Effector memory CD4-positive, alpha-beta T cell (primary cell): ENCODE data around the gene ABHD12.

ENCODE experiments used
- DNase-seq, 3 donors: peaks; one replicate each; pipeline ENCODE4 v3.0.0-alpha.2; 2020
- H3K27ac ChIP-seq: 2 replicates; pipeline ENCODE4 v1.7.0; 2013; ENCODE audit warnings: mild to moderate bottlenecking, low read length, moderate library complexity; ENCODE audit not compliant: insufficient read depth, poor library complexity, severe bottlenecking
- H3K27me3 ChIP-seq: replicated peaks from 2 replicates; pipeline ENCODE4 v1.7.0; 2013; ENCODE audit warnings: mild to moderate bottlenecking, low read length; ENCODE audit not compliant: insufficient read depth, control insufficient read depth, poor library complexity, severe bottlenecking
- H3K36me3 ChIP-seq: 2 replicates; pipeline ENCODE4 v1.7.0; 2013; ENCODE audit warnings: mild to moderate bottlenecking, low read length, moderate library complexity; ENCODE audit not compliant: control insufficient read depth, insufficient read depth
- H3K4me1 ChIP-seq: 2 replicates; pipeline ENCODE4 v1.7.0; 2013; ENCODE audit warnings: low read length, mild to moderate bottlenecking; ENCODE audit not compliant: control insufficient read depth, insufficient read depth, poor library complexity, severe bottlenecking
- H3K4me3 ChIP-seq: 2 replicates; pipeline ENCODE4 v1.7.0; 2013; ENCODE audit warnings: low read length, low read depth, mild to moderate bottlenecking; ENCODE audit not compliant: insufficient read depth, poor library complexity, severe bottlenecking
- H3K9me3 ChIP-seq: 2 replicates; pipeline ENCODE4 v1.7.0; 2013; ENCODE audit warnings: mild to moderate bottlenecking, low read length, moderate library complexity; ENCODE audit not compliant: control insufficient read depth

The ABHD12 gene

GRCh38 chr20:25369971-25370370 is 20.7 kb downstream of the ABHD12 start:
- H3K4me3 ChIP-seq, result no peak overlapping the region
- no peaks in the 10 kb centered on the region for H3K4me1 ChIP-seq
- DNase-seq, result no peak
- H3K9me3 ChIP-seq, result no peaks in the 10 kb centered on the region
- no peaks in the 10 kb centered on the region for H3K27me3 ChIP-seq
- H3K27ac ChIP-seq, result no peak overlapping the region
- H3K36me3 ChIP-seq, result no peaks in the 10 kb centered on the region

- H3K27ac ChIP-seq, result no peak overlapping the region
- H3K4me3 ChIP-seq, result no peak overlapping the region
- no peaks in the 10 kb centered on the region for H3K27me3 ChIP-seq
- H3K36me3 ChIP-seq, result no peaks in the 10 kb centered on the region
- no peaks in the 10 kb centered on the region for H3K4me1 ChIP-seq
- no peaks in the 10 kb centered on the region for H3K9me3 ChIP-seq
- no peak for DNase-seq
Observed at GRCh38 chr20:25369529-25369928, 21.1 kb downstream of the ABHD12 start.

GRCh38 chr20:25368976-25369375 is 21.7 kb downstream of the ABHD12 start:
- Histone ChIP-seq H3K4me1 (no peaks in the 10 kb centered on the region), H3K36me3 (no peaks in the 10 kb centered on the region), H3K9me3 (no peaks in the 10 kb centered on the region), H3K27ac (no peak overlapping the region), H3K27me3 (no peaks in the 10 kb centered on the region), H3K4me3 (no peak overlapping the region)
- no peak for DNase-seq

GRCh38 chr20:25368526-25368925 is 22.1 kb downstream of the ABHD12 start:
- Histone ChIP-seq H3K27ac (no peak overlapping the region), H3K36me3 (no peaks in the 10 kb centered on the region), H3K4me1 (no peaks in the 10 kb centered on the region), H3K27me3 (no peaks in the 10 kb centered on the region), H3K4me3 (no peak overlapping the region), H3K9me3 (no peaks in the 10 kb centered on the region)
- DNase-seq, result no peak

GRCh38 chr20:25364879-25365699 is 25.5 kb downstream of the ABHD12 start:
- no peak overlapping the region for H3K4me3 ChIP-seq
- H3K9me3 ChIP-seq, result no peaks in the 10 kb centered on the region
- DNase-seq, result no peak
- no peak overlapping the region for H3K27ac ChIP-seq
- H3K36me3 ChIP-seq, result no peaks in the 10 kb centered on the region
- no peaks in the 10 kb centered on the region for H3K27me3 ChIP-seq
- H3K4me1 ChIP-seq, result no peaks in the 10 kb centered on the region

- no peaks in the 10 kb centered on the region for H3K4me1 ChIP-seq
- no peak for DNase-seq
Observed at GRCh38 chr20:25364180-25364788, 26.4 kb downstream of the ABHD12 start.

GRCh38 chr20:25361287-25361683 is 29.4 kb downstream of the ABHD12 start:
- Histone ChIP-seq H3K27ac (no peak overlapping the region), H3K9me3 (no peaks in the 10 kb centered on the region), H3K4me1 (no peaks in the 10 kb centered on the region), H3K4me3 (no peak overlapping the region), H3K27me3 (no peaks in the 10 kb centered on the region), H3K36me3 (no peaks in the 10 kb centered on the region)
- DNase-seq, result no peak

More at GRCh38 chr20:25364180-25364788, 26.4 kb downstream of the ABHD12 start:
- no peaks in the 10 kb centered on the region for H3K9me3 ChIP-seq
- H3K36me3 ChIP-seq, result no peaks in the 10 kb centered on the region
- no peak overlapping the region for H3K27ac ChIP-seq
- no peaks in the 10 kb centered on the region for H3K27me3 ChIP-seq
- no peak overlapping the region for H3K4me3 ChIP-seq

GRCh38 chr20:25360631-25361286 is 29.9 kb downstream of the ABHD12 start:
- Histone ChIP-seq H3K36me3 (no peaks in the 10 kb centered on the region), H3K9me3 (no peaks in the 10 kb centered on the region), H3K4me1 (no peaks in the 10 kb centered on the region), H3K4me3 (no peak overlapping the region), H3K27me3 (no peaks in the 10 kb centered on the region), H3K27ac (no peak overlapping the region)
- no peak for DNase-seq

GRCh38 chr20:25356271-25356933 is 34.2 kb downstream of the ABHD12 start:
- Histone ChIP-seq H3K4me1 (no peaks in the 10 kb centered on the region), H3K4me3 (no peak overlapping the region), H3K27me3 (no peaks in the 10 kb centered on the region), H3K27ac (no peak overlapping the region), H3K36me3 (no peaks in the 10 kb centered on the region), H3K9me3 (no peaks in the 10 kb centered on the region)
- no peak for DNase-seq
